ENCODE data around the gene NAV2.

NAV2 gene

GRCh38 chr11:20015101-20015500, 302.5 kb downstream of the NAV2 start:
- no peak for ATAC-seq
- no peak for TF ChIP-seq TOX (CRISPR knock-in tag; IDR thresholded peaks at IDR 0.05; ENCODE audit: borderline replicate concordance)
- TF ChIP-seq ZFP30 (CRISPR knock-in tag; IDR thresholded peaks at IDR 0.05) = no peak
- TF ChIP-seq ESRRG (CRISPR knock-in tag; IDR thresholded peaks at IDR 0.05) = no peak
- TF ChIP-seq PATZ1 (CRISPR knock-in tag; IDR thresholded peaks at IDR 0.05; ENCODE audit: borderline replicate concordance) = no peak
- no peak for TF ChIP-seq TSHZ2 (CRISPR knock-in tag; IDR thresholded peaks at IDR 0.05)
- TF ChIP-seq BACH2 (CRISPR knock-in tag; IDR thresholded peaks at IDR 0.05; ENCODE audit: borderline replicate concordance) = no peak
- TF ChIP-seq ZNF8 (CRISPR knock-in tag; IDR thresholded peaks at IDR 0.05) = no peak
- no peak for TF ChIP-seq GLIS3 (CRISPR knock-in tag; IDR thresholded peaks at IDR 0.05)
- TF ChIP-seq RARB (CRISPR knock-in tag; IDR thresholded peaks at IDR 0.05) = no peak
- no peak for TF ChIP-seq CSDC2 (CRISPR knock-in tag; IDR thresholded peaks at IDR 0.05)
- TF ChIP-seq POU6F1 (CRISPR knock-in tag; IDR thresholded peaks at IDR 0.05; ENCODE audit: borderline replicate concordance, low read depth) = no peak
- no peak for TF ChIP-seq ZC3H10 (CRISPR knock-in tag; IDR thresholded peaks at IDR 0.05)
- TF ChIP-seq ZNF565 (CRISPR knock-in tag; conservative IDR thresholded peaks at IDR 0.05; ENCODE audit: low read depth) = no peak
- no peak for TF ChIP-seq OSR1 (CRISPR knock-in tag; IDR thresholded peaks at IDR 0.05)
- TF ChIP-seq ZNF70 (CRISPR knock-in tag; IDR thresholded peaks at IDR 0.05) = no peak

GRCh38 chr11:20015529-20016427, 303.1 kb downstream of the NAV2 start:
- ATAC-seq = no peak
- TF ChIP-seq ZC3H10 (CRISPR knock-in tag; IDR thresholded peaks at IDR 0.05) (no peak), TCF4 (CRISPR knock-in tag; IDR thresholded peaks at IDR 0.05; ENCODE audit: borderline replicate concordance) (no peak), ISL1 (CRISPR knock-in tag; IDR thresholded peaks at IDR 0.05) (no peak), BACH2 (CRISPR knock-in tag; IDR thresholded peaks at IDR 0.05; ENCODE audit: borderline replicate concordance) (no peak), PATZ1 (CRISPR knock-in tag; IDR thresholded peaks at IDR 0.05; ENCODE audit: borderline replicate concordance) (no peak), CSRNP3 (CRISPR knock-in tag; IDR thresholded peaks at IDR 0.05) (no peak), CREB5 (CRISPR knock-in tag; IDR thresholded peaks at IDR 0.05; ENCODE audit: low read depth) (no peak), RARB (CRISPR knock-in tag; IDR thresholded peaks at IDR 0.05) (no peak), ZNF8 (CRISPR knock-in tag; IDR thresholded peaks at IDR 0.05) (no peak), CSDC2 (CRISPR knock-in tag; IDR thresholded peaks at IDR 0.05) (no peak), SNAI2 (CRISPR knock-in tag; IDR thresholded peaks at IDR 0.05) (no peak), POU6F1 (CRISPR knock-in tag; IDR thresholded peaks at IDR 0.05; ENCODE audit: borderline replicate concordance, low read depth) (no peak), ESRRG (CRISPR knock-in tag; IDR thresholded peaks at IDR 0.05) (no peak), GLIS3 (CRISPR knock-in tag; IDR thresholded peaks at IDR 0.05) (no peak), ARNTL (CRISPR knock-in tag; IDR thresholded peaks at IDR 0.05; ENCODE audit: borderline replicate concordance, low read depth) (no peak), ZNF565 (CRISPR knock-in tag; conservative IDR thresholded peaks at IDR 0.05; ENCODE audit: low read depth) (no peak), TSHZ2 (CRISPR knock-in tag; IDR thresholded peaks at IDR 0.05) (no peak)

Data from SK-N-SH treated with all-trans-retinoic acid at 6 μM for 48 hours (cell line).